Sigmoid colon (tissue), 7 donors: ENCODE data around the gene MOK. TPM values are rescaled to one million over a fixed set of nuclear protein-coding genes. Genes with fewer than 3 reads are reported as not detected.

Experiments used
- DNase-seq: peaks from one replicate; pipeline ENCODE4 v3.0.0-alpha.2; 2019
- H3K27ac ChIP-seq, 4 donors: fragments of 200-600 bp; sonication (generic); one replicate each; pipeline ENCODE4 v1.5.1; 2016 to 2019; ENCODE audit warnings: mild to moderate bottlenecking in 1 of 4
- H3K27me3 ChIP-seq, 3 donors: fragments of 200-600 bp; sonication (generic); one replicate each; pipeline ENCODE4 v1.5.1; 2019; ENCODE audit warnings: mild to moderate bottlenecking in 1 of 3
- H3K36me3 ChIP-seq, 4 donors: fragments of 200-600 bp; sonication (generic); one replicate each; pipeline ENCODE4 v1.5.1; 2016 to 2019
- H3K4me1 ChIP-seq, 4 donors: fragments of 200-600 bp; sonication (generic); one replicate each; pipeline ENCODE4 v1.5.1; 2017 to 2019
- H3K4me3 ChIP-seq, 4 donors: fragments of 200-600 bp; sonication (generic); one replicate each; pipeline ENCODE4 v1.5.1; 2017 to 2019; ENCODE audit warnings: mild to moderate bottlenecking in 2 of 4, moderate library complexity in 1 of 4
- H3K9me3 ChIP-seq, 4 donors: fragments of 200-600 bp in 3 of 4; sonication (generic) in 3 of 4; one replicate each; pipeline versions ENCODE4 v1.5.1 to v1.6.1; 2013 to 2019
- CTCF ChIP-seq, 4 experiments: fragments of 450-650 bp in 3 of 4; fragments of 200-600 bp in 1 of 4; IDR thresholded peaks; one replicate each; pipeline ENCODE4 v1.5.1; 2016 to 2019; ENCODE audit warnings: antibody characterized with exemption in 4 of 4, mild to moderate bottlenecking in 3 of 4, moderate library complexity in 2 of 4
- EP300 ChIP-seq, 4 donors: sonication (generic); formaldehyde crosslinking; IDR thresholded peaks; one replicate each; pipeline ENCODE4 v1.6.1; 2017; ENCODE audit warnings: antibody characterized with exemption in 4 of 4
- POLR2A ChIP-seq, 2 donors: fragments of 450-650 bp; IDR thresholded peaks; one replicate each; pipeline ENCODE4 v1.6.1; 2016; ENCODE audit warnings: antibody characterized with exemption in 2 of 2, mild to moderate bottlenecking in 2 of 2, moderate library complexity in 2 of 2
- POLR2AphosphoS5 ChIP-seq, 4 donors: sonication (generic); formaldehyde crosslinking; IDR thresholded peaks; one replicate each; pipeline ENCODE4 v1.6.1; 2017; ENCODE audit warnings: antibody characterized with exemption in 4 of 4
- WGBS, 2 donors: extraction: QIAGEN DNeasy Blood & Tissue Kit; methylation state at CpG; one replicate each; pipeline ENCODE4 v1.1.7; 2013; 5-methylcytosine and 5-hydroxymethylcytosine counted together
- intact Hi-C: fragments of 100-400 bp; cut with DNase I; formaldehyde crosslinking; loops from one replicate; pipeline ENCODE4 v1.15.1; 2023
- polyA plus RNA-seq, 3 donors: library from polyadenylated mRNA; stranded (reverse); fragments of 200-250 nt; gene quantifications; one replicate each; pipeline ENCODE4 v1.2.3, GENCODE V29; 2013
- total RNA-seq, 4 donors: library from RNA; depleted of rRNA; stranded (reverse); fragments of >200 nt; gene quantifications; one replicate each; pipeline ENCODE4 v1.1.0, GENCODE V29; 2016
- donor health status: healthy with polysubstance abuse.
- donor health status: Bipolar disorder and iron deficiency.
- donor health status: healthy.

Gene MOK
- total and polyA plus RNA-seq, 7 donors: 1.8 to 17.2 (median 9.4) TPM

DNA sequence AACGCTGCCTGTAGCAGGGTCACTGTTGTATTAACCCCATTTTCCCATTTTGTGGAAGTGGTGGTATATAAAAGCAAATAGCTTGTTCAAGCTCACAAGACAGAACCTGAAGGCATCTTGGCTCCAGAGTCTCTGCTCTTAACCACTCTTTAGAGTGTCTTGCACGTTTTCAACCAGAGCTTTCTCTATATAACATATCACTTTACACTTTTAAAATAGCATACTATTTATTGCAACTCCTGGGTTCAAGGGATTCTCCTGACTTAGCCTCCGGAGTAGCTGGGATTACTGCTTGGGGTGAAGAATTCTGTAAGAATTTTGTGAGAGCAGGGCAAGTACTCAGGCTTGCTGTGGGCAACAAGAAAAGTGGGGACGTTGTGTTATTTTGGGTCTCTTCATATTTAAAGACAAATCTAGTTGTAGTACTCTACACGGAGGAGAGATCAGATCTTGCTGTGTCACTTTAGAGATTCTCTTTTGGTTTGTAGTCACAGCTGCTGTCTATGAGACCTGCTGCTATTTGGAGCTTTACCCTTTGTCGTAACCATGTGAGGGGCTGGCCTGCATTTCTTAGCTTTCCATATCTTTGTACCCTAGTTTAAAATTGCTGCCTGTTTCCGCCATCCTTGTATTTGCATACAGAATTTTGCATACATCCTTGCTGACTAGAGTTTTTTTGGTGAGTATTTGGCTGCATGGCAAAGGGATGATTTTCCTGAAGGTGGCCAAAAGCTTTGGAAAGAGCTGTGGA, 124.5 kb downstream of the MOK start:
- H3K36me3 ChIP-seq: no peaks in the 10 kb centered on the region
- no peaks in the 10 kb centered on the region for H3K27me3 ChIP-seq
- peak; percentile 9 for DNase-seq
- no peaks in the 10 kb centered on the region for H3K9me3 ChIP-seq
- intact Hi-C loops: no loop called here
- 69 to 73% methylated on average over 7 of the region's 7 CpGs for WGBS, 2 donors
- H3K27ac ChIP-seq: no peak overlapping the region
- peaks cover 0 to 39% (median 30%) of the 10 kb centered on the region in 4 donors for H3K4me1 ChIP-seq
- H3K4me3 ChIP-seq: no peak overlapping the region
- TF ChIP-seq POLR2AphosphoS5 (IDR thresholded peaks at IDR 0.05) (no peak), POLR2A (IDR thresholded peaks at IDR 0.05) (no peak), EP300 (IDR thresholded peaks at IDR 0.05) (no peak), CTCF (IDR thresholded peaks at IDR 0.05) (no peak)

Other genes with a start within 250 kb of the MOK start
- 100 to 1,000 TPM; 252 to 463 (median 333) TPM for gene HSP90AA1, start 218.1 kb downstream of the MOK start, total RNA-seq
- gene HSP90AA1, start 218.1 kb downstream of the MOK start, polyA plus RNA-seq: 100 to 1,000 TPM; 167 to 333 (median 245) TPM
- 10 to 100 TPM; 19.1 to 32.1 (median 27.3) TPM for gene WDR20, start 165.3 kb downstream of the MOK start, total RNA-seq
- 10 to 100 TPM; 13.8 to 21.0 (median 16.4) TPM for gene WDR20, start 165.3 kb downstream of the MOK start, polyA plus RNA-seq
- 10 to 100 TPM in 1 of 4 donors, 1 to 10 TPM in 3; 5.7 to 12.2 (median 8.2) TPM for gene ZNF839, start 14.6 kb upstream of the MOK start, total RNA-seq
- gene ZNF839, start 14.6 kb upstream of the MOK start, polyA plus RNA-seq: 1 to 10 TPM; 4.6 to 9.3 (median 6.0) TPM
- 10 to 100 TPM; 12.5 to 24.6 (median 19.8) TPM for gene CINP, start 57.7 kb upstream of the MOK start, total RNA-seq
- 10 to 100 TPM; 21.5 to 46.2 (median 35.0) TPM for gene CINP, start 57.7 kb upstream of the MOK start, polyA plus RNA-seq
- gene TECPR2, start 57.8 kb upstream of the MOK start, total RNA-seq: 10 to 100 TPM; 15.3 to 51.0 (median 17.2) TPM
- gene TECPR2, start 57.8 kb upstream of the MOK start, polyA plus RNA-seq: 1 to 10 TPM; 2.1 to 9.0 (median 8.5) TPM
- 10 to 100 TPM; 16.1 to 36.0 (median 23.4) TPM for gene ANKRD9, start 204.6 kb upstream of the MOK start, total RNA-seq
- 10 to 100 TPM in 2 of 3 donors, 1 to 10 TPM in 1; 9.6 to 28.7 (median 16.4) TPM for gene ANKRD9, start 204.6 kb upstream of the MOK start, polyA plus RNA-seq